Effector memory CD4-positive, alpha-beta T cell (primary cell): ENCODE data around the gene ST6GALNAC4.

Experiments used
- DNase-seq, 3 donors: peaks; one replicate each; pipeline ENCODE4 v3.0.0-alpha.2; 2020
- H3K27ac ChIP-seq: 2 replicates; pipeline ENCODE4 v1.7.0; 2013; ENCODE audit warnings: mild to moderate bottlenecking, low read length, moderate library complexity; ENCODE audit not compliant: insufficient read depth, poor library complexity, severe bottlenecking
- H3K27me3 ChIP-seq: replicated peaks from 2 replicates; pipeline ENCODE4 v1.7.0; 2013; ENCODE audit warnings: mild to moderate bottlenecking, low read length; ENCODE audit not compliant: insufficient read depth, control insufficient read depth, poor library complexity, severe bottlenecking
- H3K36me3 ChIP-seq: 2 replicates; pipeline ENCODE4 v1.7.0; 2013; ENCODE audit warnings: mild to moderate bottlenecking, low read length, moderate library complexity; ENCODE audit not compliant: control insufficient read depth, insufficient read depth
- H3K4me1 ChIP-seq: 2 replicates; pipeline ENCODE4 v1.7.0; 2013; ENCODE audit warnings: low read length, mild to moderate bottlenecking; ENCODE audit not compliant: control insufficient read depth, insufficient read depth, poor library complexity, severe bottlenecking
- H3K4me3 ChIP-seq: 2 replicates; pipeline ENCODE4 v1.7.0; 2013; ENCODE audit warnings: low read length, low read depth, mild to moderate bottlenecking; ENCODE audit not compliant: insufficient read depth, poor library complexity, severe bottlenecking
- H3K9me3 ChIP-seq: 2 replicates; pipeline ENCODE4 v1.7.0; 2013; ENCODE audit warnings: mild to moderate bottlenecking, low read length, moderate library complexity; ENCODE audit not compliant: control insufficient read depth

Gene ST6GALNAC4

GRCh38 chr9:127903557-127904475 lies 13.0 kb downstream of the ST6GALNAC4 start:
- H3K27me3 ChIP-seq = no peaks in the 10 kb centered on the region
- H3K4me1 ChIP-seq = peaks cover 51% of the 10 kb centered on the region
- H3K36me3 ChIP-seq = peaks cover 4% of the 10 kb centered on the region
- DNase-seq = peak; percentile 35 to 58 (median 45)
- no peaks in the 10 kb centered on the region for H3K9me3 ChIP-seq
- H3K4me3 ChIP-seq = peak overlapping the region; percentile 55
- peak overlapping the region; percentile 99 for H3K27ac ChIP-seq

- no peaks in the 10 kb centered on the region for H3K9me3 ChIP-seq
- H3K36me3 ChIP-seq = peaks cover 29% of the 10 kb centered on the region
- H3K4me3 ChIP-seq = peak within 1 kb of the TSS; percentile 89
- no peaks in the 10 kb centered on the region for H3K27me3 ChIP-seq
- H3K4me1 ChIP-seq = peaks cover 42% of the 10 kb centered on the region
- peak within 1 kb of the TSS; percentile 62 for H3K27ac ChIP-seq
- peak; percentile 49 to 59 (median 54) for DNase-seq
These were observed 17.5 kb downstream of the ST6GALNAC4 start, which contains the start of gene ST6GALNAC6 for GRCh38 chr9:127899128-127899943. Gene ST6GALNAC6, minus strand, starts transcription at chr9:127899603. Its CDS starts 1,622 bp downstream, at chr9:127897981.

- Histone ChIP-seq H3K9me3 (no peaks in the 10 kb centered on the region), H3K27me3 (no peaks in the 10 kb centered on the region), H3K36me3 (peaks cover 36% of the 10 kb centered on the region), H3K4me1 (peaks cover 36% of the 10 kb centered on the region), H3K4me3 (peak overlapping the region; percentile 89), H3K27ac (peak overlapping the region; percentile 55)
- no peak for DNase-seq
These were observed 18.3 kb downstream of the ST6GALNAC4 start for GRCh38 chr9:127898433-127899127.

- Histone ChIP-seq H3K4me3 (no peak overlapping the region), H3K36me3 (peaks cover 50% of the 10 kb centered on the region), H3K4me1 (peaks cover 31% of the 10 kb centered on the region), H3K27me3 (no peaks in the 10 kb centered on the region), H3K9me3 (no peaks in the 10 kb centered on the region), H3K27ac (no peak overlapping the region)
- DNase-seq = no peak
These were observed 19.6 kb downstream of the ST6GALNAC4 start for GRCh38 chr9:127897193-127897692.

- H3K27me3 ChIP-seq = no peaks in the 10 kb centered on the region
- peaks cover 53% of the 10 kb centered on the region for H3K36me3 ChIP-seq
- no peak overlapping the region for H3K4me3 ChIP-seq
- no peak overlapping the region for H3K27ac ChIP-seq
- DNase-seq = no peak
- H3K9me3 ChIP-seq = no peaks in the 10 kb centered on the region
- H3K4me1 ChIP-seq = peaks cover 31% of the 10 kb centered on the region
These were observed 20.2 kb downstream of the ST6GALNAC4 start for GRCh38 chr9:127896395-127897192.

- Histone ChIP-seq H3K9me3 (no peaks in the 10 kb centered on the region), H3K27ac (no peak overlapping the region), H3K36me3 (peaks cover 59% of the 10 kb centered on the region), H3K27me3 (no peaks in the 10 kb centered on the region), H3K4me1 (peaks cover 31% of the 10 kb centered on the region), H3K4me3 (no peak overlapping the region)
- no peak for DNase-seq
These were observed 21.0 kb downstream of the ST6GALNAC4 start for GRCh38 chr9:127895811-127896210.

- no peaks in the 10 kb centered on the region for H3K9me3 ChIP-seq
- peaks cover 67% of the 10 kb centered on the region for H3K36me3 ChIP-seq
- H3K27ac ChIP-seq = no peak overlapping the region
These were observed 23.4 kb downstream of the ST6GALNAC4 start for GRCh38 chr9:127893392-127893791.

GRCh38 chr9:127892831-127893230 lies 24.0 kb downstream of the ST6GALNAC4 start:
- Histone ChIP-seq H3K27me3 (no peaks in the 10 kb centered on the region), H3K4me3 (no peak overlapping the region), H3K27ac (no peak overlapping the region), H3K9me3 (no peaks in the 10 kb centered on the region), H3K36me3 (peaks cover 70% of the 10 kb centered on the region), H3K4me1 (peaks cover 11% of the 10 kb centered on the region)
- no peak for DNase-seq

More at GRCh38 chr9:127893392-127893791, 23.4 kb downstream of the ST6GALNAC4 start:
- H3K4me1 ChIP-seq = peaks cover 17% of the 10 kb centered on the region
- H3K4me3 ChIP-seq = no peak overlapping the region
- no peaks in the 10 kb centered on the region for H3K27me3 ChIP-seq
- DNase-seq = no peak

GRCh38 chr9:127890053-127890452 lies 26.8 kb downstream of the ST6GALNAC4 start:
- Histone ChIP-seq H3K27me3 (no peaks in the 10 kb centered on the region), H3K4me3 (no peak overlapping the region), H3K36me3 (peaks cover 76% of the 10 kb centered on the region), H3K27ac (no peak overlapping the region), H3K9me3 (no peaks in the 10 kb centered on the region), H3K4me1 (no peaks in the 10 kb centered on the region)
- DNase-seq = no peak
